HepG2 (cell line): ENCODE results near the gene THRA. TPM values are rescaled to one million over a fixed set of nuclear protein-coding genes. Genes with fewer than 3 reads are reported as not detected.

ENCODE experiments used
- AHDC1 ChIP-seq: sonication (generic); formaldehyde crosslinking; IDR thresholded peaks from 2 replicates; pipeline ENCODE4 v1.5.1; 2020; ENCODE audit warnings: mild to moderate bottlenecking, missing genetic modification reagents, borderline replicate concordance
- ARID5B ChIP-seq: IDR thresholded peaks from 2 replicates; pipeline ENCODE4 v1.4.0; 2020; ENCODE audit warnings: mild to moderate bottlenecking, missing genetic modification reagents
- BCL3 ChIP-seq: sonication (generic); formaldehyde crosslinking; IDR thresholded peaks from 2 replicates; pipeline ENCODE4 v1.5.1; 2020; ENCODE audit warnings: mild to moderate bottlenecking, missing genetic modification reagents, moderate library complexity
- DNMT3B ChIP-seq: conservative IDR thresholded peaks from 2 replicates; pipeline ENCODE4 v1.6.1; 2016; ENCODE audit warnings: missing biosample characterization, control low read depth
- E2F1 ChIP-seq: sonication (generic); formaldehyde crosslinking; IDR thresholded peaks from 2 replicates; pipeline ENCODE4 v1.5.0; 2020; ENCODE audit warnings: missing genetic modification reagents
- PCBP1 ChIP-seq: fragments of 200-400 bp; formaldehyde crosslinking; IDR thresholded peaks from 2 replicates; pipeline ENCODE4 v1.6.1; 2017; ENCODE audit warnings: mild to moderate bottlenecking, low read depth, low read length, borderline replicate concordance
- RNF2 ChIP-seq: fragments of 450-650 bp; conservative IDR thresholded peaks from 2 replicates; pipeline ENCODE4 v1.6.1; 2016; ENCODE audit warnings: low read depth
- SPEN ChIP-seq: sonication (generic); formaldehyde crosslinking; IDR thresholded peaks from 2 replicates; pipeline ENCODE4 v1.5.1; 2020; ENCODE audit warnings: low read depth, mild to moderate bottlenecking, missing genetic modification reagents
- SRF ChIP-seq: IDR thresholded peaks from 2 replicates; pipeline ENCODE4 v1.6.1; 2011; ENCODE audit warnings: mild to moderate bottlenecking, low read depth, low read length, moderate library complexity
- SUZ12 ChIP-seq: fragments of 150-350 bp; IDR thresholded peaks from 2 replicates; pipeline ENCODE4 v1.6.1; 2014; ENCODE audit warnings: low read depth, low read length
- ZFP1 ChIP-seq: IDR thresholded peaks from 2 replicates; pipeline ENCODE4 v1.6.1; 2016
- ZNF124 ChIP-seq: sonication (generic); formaldehyde crosslinking; IDR thresholded peaks from 2 replicates; pipeline ENCODE4 v1.4.0; 2020; ENCODE audit warnings: missing genetic modification reagents
- ZNF3 ChIP-seq: IDR thresholded peaks from 2 replicates; pipeline ENCODE4 v1.7.0; 2017; ENCODE audit warnings: inconsistent platforms
- ZNF710 ChIP-seq: sonication (generic); formaldehyde crosslinking; IDR thresholded peaks from 2 replicates; pipeline ENCODE4 v1.5.0; 2020; ENCODE audit warnings: mild to moderate bottlenecking, missing genetic modification reagents, borderline replicate concordance
- ZNF747 ChIP-seq: sonication (generic); formaldehyde crosslinking; IDR thresholded peaks from 2 replicates; pipeline ENCODE4 v1.8.1; 2023; ENCODE audit warnings: missing genetic modification reagents, mild to moderate bottlenecking, borderline replicate concordance
- polyA plus RNA-seq, 8 experiments: library from polyadenylated mRNA; depleted of rRNA in 3 of 8; stranded (reverse) in 7 of 8; unstranded in 1 of 8; fragments of >200 nt; fragmentation: Illumina TruSeq in 4 of 8; extraction: Trizol in 4 of 8; gene quantifications; 2 replicates each; pipeline versions ENCODE4 v1.2.1 to v1.2.3, GENCODE V29; 2011 to 2016; ENCODE audit warnings: low read depth in 4 of 8, missing spikeins in 1 of 8, mixed read lengths in 1 of 8; ENCODE audit not compliant: insufficient read depth in 1 of 8
- total RNA-seq, 5 experiments: library from RNA; depleted of rRNA; stranded (reverse); fragments of >200 nt; fragmentation: Illumina TruSeq; extraction: Trizol; gene quantifications; 2 replicates each; pipeline ENCODE4 v1.2.3, GENCODE V29; 2016; ENCODE audit warnings: low read depth in 1 of 5

The THRA gene
- total and polyA plus RNA-seq, 2 of the 13 experiments (the other 11 are each of a cell fraction or from before 2014, with no cell fraction given), result 8.0 to 9.9 TPM

GRCh38 chr17:40139566-40140058, 76.8 kb downstream of the THRA start (continued):
- no peak for TF ChIP-seq ZNF710 (CRISPR knock-in tag)
- no peak for TF ChIP-seq SRF
- no peak for TF ChIP-seq SUZ12
- no peak; the same call in 1 of the 2 replicates for TF ChIP-seq DNMT3B (CRISPR knock-in tag)
- no peak for TF ChIP-seq PCBP1
- peak; percentile 85; the same call in 1 of the 2 replicates for TF ChIP-seq ZNF3 (CRISPR knock-in tag)
- no peak for TF ChIP-seq ZNF747 (CRISPR knock-in tag)
- TF ChIP-seq E2F1 (CRISPR knock-in tag), result no peak
- TF ChIP-seq AHDC1 (CRISPR knock-in tag), result 0 out of 2 replicates have a peak, but pooled peaks have one; percentile 65
- TF ChIP-seq SPEN, result no peak
- TF ChIP-seq ZFP1 (CRISPR knock-in tag), result no peak
- TF ChIP-seq ZNF124 (CRISPR knock-in tag), result 0 out of 2 replicates have a peak, but pooled peaks have one; percentile 7
- no peak for TF ChIP-seq RNF2
- TF ChIP-seq BCL3, result no peak
- 0 out of 2 replicates have a peak, but pooled peaks have one; percentile 26 for TF ChIP-seq ARID5B (CRISPR knock-in tag)
